Bronchial epithelial cell (primary cell): ENCODE measurements around the gene LY6G6D. TPM values are rescaled to one million over a fixed set of nuclear protein-coding genes. Genes with fewer than 3 reads are reported as not detected.

Source experiments
- DNase-seq: peaks from one replicate; pipeline ENCODE4 v3.0.0-alpha.2; 2010; ENCODE audit warnings: low read depth
- FAIRE-seq: peaks from 2 replicates; lab custom pipeline; 2011; peaks lifted over from hg19 to GRCh38; lab: Jason Lieb, UNC
- H3K27me3 ChIP-seq: 2 replicates; pipeline ENCODE4 v1.5.1; 2011; ENCODE audit warnings: low read length; ENCODE audit not compliant: control insufficient read depth, insufficient read depth
- H3K36me3 ChIP-seq: 2 replicates; pipeline ENCODE4 v1.5.1; 2011; ENCODE audit warnings: low read length; ENCODE audit not compliant: control insufficient read depth, insufficient read depth
- H3K4me3 ChIP-seq: 2 replicates; pipeline ENCODE4 v1.5.1; 2011; ENCODE audit warnings: mild to moderate bottlenecking, low read depth, low read length, control low read depth
- total RNA-seq: library from RNA; depleted of rRNA; stranded (reverse); fragments of >200 nt; gene quantifications from 2 replicates; pipeline ENCODE4 v1.2.1, GENCODE V29; 2014
- TF ChIP-seq, protein P1 (sequence below): IDR thresholded peaks from 2 replicates; pipeline ENCODE4 v1.5.1; 2011; ENCODE audit warnings: mild to moderate bottlenecking, moderate library complexity, low read length, control low read depth, inconsistent platforms; ENCODE audit not compliant: insufficient read depth, severe bottlenecking

The LY6G6D gene
- total RNA-seq, 1 donor from 2014 or later, result not detected

DNA sequence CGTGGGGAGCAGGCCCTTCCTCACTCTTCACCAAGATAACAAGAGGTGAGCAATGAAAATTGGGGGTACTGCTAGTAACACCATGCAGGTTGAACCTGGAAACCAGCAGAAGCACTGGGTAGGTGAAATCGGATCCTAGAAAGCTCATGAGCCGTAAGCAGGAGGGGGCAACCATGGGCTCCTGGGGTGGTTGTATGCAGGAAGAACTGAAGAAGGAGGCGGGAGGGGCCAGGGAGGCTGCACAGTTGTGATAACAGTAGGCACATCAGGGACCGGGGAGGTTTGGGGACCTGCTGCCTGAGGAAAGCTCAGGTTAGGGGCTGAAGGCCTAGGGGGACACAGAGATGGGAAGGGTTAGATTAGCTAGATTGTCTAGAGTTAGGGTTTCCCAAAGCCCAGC is 28.7 kb upstream of the LY6G6D start:
- peaks cover 24% of the 10 kb centered on the region for H3K36me3 ChIP-seq
- no peak for DNase-seq
- H3K4me3 ChIP-seq, result no peak overlapping the region
- FAIRE-seq, result no peak
- TF ChIP-seq, protein P1, sequence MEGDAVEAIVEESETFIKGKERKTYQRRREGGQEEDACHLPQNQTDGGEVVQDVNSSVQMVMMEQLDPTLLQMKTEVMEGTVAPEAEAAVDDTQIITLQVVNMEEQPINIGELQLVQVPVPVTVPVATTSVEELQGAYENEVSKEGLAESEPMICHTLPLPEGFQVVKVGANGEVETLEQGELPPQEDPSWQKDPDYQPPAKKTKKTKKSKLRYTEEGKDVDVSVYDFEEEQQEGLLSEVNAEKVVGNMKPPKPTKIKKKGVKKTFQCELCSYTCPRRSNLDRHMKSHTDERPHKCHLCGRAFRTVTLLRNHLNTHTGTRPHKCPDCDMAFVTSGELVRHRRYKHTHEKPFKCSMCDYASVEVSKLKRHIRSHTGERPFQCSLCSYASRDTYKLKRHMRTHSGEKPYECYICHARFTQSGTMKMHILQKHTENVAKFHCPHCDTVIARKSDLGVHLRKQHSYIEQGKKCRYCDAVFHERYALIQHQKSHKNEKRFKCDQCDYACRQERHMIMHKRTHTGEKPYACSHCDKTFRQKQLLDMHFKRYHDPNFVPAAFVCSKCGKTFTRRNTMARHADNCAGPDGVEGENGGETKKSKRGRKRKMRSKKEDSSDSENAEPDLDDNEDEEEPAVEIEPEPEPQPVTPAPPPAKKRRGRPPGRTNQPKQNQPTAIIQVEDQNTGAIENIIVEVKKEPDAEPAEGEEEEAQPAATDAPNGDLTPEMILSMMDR, result no peak
- H3K27me3 ChIP-seq, result no peaks in the 10 kb centered on the region

DNA sequence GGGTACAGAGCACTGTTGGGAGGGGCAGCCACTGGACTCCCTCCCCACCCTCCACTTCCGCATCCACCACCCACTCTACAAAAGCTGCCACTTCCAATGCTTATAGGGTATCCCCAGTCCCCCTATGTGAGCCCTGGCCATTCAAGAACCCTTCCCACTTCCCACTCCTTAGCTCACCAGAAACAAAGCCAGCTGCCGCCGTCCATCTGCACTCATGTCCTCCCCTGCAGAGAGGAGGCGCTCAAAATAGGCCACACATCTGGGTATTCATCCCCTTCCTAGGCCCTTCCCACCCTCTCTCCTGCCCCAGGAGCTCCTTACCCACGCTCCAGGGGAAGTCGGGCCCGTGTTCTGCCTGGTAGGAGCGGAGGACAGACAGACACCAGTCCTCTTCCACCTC is 27.8 kb upstream of the LY6G6D start:
- no peak for DNase-seq
- Histone ChIP-seq H3K36me3 (peaks cover 26% of the 10 kb centered on the region), H3K4me3 (no peak overlapping the region), H3K27me3 (no peaks in the 10 kb centered on the region)
- TF ChIP-seq, protein P1, result no peak
- FAIRE-seq, result no peak

DNA sequence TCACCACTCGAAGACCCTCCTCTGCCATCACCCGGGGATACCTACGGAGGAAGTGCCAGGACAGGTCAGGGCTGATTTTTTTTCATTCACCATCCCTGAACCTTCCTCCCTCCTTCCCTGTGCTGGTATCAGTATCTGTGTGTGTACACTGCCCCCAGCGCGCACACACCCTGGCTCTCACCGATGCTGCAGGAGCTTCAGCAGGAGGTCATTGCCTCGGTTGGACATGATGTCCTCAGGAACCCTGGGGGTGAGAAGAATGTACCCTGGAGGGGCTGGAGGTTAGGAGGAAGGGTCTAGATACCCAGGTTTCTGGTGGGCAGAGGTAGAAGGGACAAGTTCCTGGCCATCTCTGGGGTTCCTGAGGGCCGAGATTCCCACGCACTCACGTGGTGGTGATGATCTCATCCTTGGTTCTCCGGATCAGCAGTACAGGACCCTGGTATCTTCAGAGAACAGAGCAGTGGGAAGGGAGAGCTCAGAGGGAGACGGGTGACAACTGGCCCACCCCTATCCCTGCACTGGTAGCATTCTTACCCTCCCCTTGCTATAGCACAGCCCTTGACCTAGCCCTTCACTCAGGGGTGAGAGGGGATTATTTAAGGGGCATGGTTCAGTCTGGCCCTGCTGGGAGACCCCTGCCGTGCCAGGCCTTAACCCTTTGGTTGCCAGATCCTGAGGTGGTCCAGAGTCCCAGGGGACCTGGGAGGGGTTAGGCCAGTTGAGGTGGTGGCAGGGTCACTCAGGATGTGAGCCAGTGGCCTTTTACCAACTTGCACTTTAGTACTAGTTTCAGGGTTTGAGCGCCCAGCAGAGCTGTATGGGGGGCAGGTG is 27.1 kb upstream of the LY6G6D start:
- FAIRE-seq (no peak), DNase-seq (no peak)
- Histone ChIP-seq H3K4me3 (no peak overlapping the region), H3K27me3 (no peaks in the 10 kb centered on the region), H3K36me3 (peaks cover 27% of the 10 kb centered on the region)
- TF ChIP-seq, protein P1, result no peak

DNA sequence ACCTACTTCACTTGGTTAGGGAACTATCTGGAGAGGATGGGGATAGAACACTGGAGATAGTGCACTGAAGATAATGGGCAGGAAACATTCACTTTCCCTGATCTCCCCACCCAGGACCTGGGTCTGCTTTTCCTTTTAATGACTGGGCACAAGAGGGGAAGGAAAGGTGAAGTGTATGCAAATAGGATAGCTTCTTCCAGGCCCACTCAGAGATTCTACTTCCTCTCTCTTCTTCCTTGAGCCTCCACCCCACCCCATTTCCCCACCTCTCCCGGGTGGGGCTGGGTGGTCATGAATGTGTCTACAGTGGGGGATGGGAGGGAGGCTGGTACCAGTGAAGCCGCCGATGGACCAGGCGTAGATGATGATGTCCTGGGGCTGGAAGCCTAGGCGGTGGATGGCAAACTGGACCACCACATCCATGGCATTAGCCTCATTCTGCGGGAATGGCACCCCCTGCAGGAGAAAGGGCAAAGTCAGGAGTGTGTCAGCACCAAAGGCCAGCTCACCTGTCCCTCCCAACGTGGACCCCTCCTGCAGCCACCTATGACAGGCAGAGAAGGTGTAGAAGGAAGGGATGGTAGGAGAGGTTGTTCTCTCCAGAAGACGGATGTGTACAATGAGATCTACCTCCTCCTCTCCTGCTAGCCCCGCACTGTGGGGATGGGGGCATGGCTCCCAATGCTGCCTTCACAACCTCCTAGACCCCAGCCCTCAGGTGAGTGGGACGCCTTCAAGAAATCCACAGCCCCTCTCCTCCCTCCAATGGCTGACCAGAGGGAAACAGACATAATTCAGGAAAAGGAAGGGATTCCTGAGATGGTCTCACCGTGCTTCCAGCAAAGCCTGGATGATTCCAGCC is 25.7 kb upstream of the LY6G6D start:
- H3K36me3 ChIP-seq, result peaks cover 35% of the 10 kb centered on the region
- DNase-seq (no peak), FAIRE-seq (no peak)
- TF ChIP-seq, protein P1, result peak; percentile 59
- no peak overlapping the region for H3K4me3 ChIP-seq
- H3K27me3 ChIP-seq, result no peaks in the 10 kb centered on the region

DNA sequence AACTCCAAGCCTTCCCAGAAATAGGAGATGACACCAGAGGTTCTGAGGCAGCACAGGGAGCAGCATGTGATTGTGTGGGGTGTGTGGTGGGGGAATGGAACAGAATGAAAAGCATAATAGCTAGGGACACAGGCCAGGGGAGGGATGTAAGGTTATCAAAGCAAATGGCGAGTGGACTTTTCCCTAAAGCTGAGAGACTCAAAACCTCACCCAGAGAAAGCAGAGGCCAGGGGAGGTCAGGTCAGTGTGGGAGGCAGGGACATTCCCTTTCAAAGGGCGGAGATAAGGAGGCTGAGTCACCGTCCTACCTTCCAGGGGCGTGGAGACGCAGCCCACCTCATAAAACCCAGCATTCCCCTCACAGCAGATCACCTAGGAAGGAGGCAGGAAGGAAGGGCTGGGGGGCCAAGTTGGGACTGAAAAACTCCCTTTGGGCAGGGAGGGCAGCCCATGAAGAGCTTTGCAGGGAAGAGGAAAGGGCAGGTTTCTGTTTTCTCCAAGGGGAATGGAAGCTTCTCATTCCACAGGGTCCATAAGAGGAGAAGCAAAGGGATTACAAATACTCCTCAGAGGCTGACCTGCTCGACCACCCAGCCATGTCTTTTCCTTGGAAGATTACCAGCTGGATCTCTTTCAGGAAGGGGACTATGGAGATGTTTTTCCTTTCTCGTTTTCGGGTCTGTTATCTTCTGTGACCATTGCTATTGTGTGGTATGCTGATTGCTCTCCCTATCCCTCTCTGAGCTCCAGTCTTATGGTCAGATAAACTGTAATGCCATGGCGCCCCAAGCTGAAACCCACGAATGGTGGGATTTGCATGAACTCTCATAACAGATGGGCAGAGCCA is 24.7 kb upstream of the LY6G6D start:
- DNase-seq (no peak), FAIRE-seq (no peak)
- TF ChIP-seq, protein P1, result no peak
- Histone ChIP-seq H3K36me3 (peaks cover 37% of the 10 kb centered on the region), H3K4me3 (no peak overlapping the region), H3K27me3 (no peaks in the 10 kb centered on the region)
